GM12892 (cell line): ENCODE measurements around the gene OGFRL1.

Experiments used
- POLR2A ChIP-seq: IDR thresholded peaks from 2 replicates; pipeline ENCODE4 v1.6.1; 2011; ENCODE audit warnings: low read depth, low read length, control low read depth
- POLR2AphosphoS5 ChIP-seq: IDR thresholded peaks from 2 replicates; pipeline ENCODE4 v1.6.1; 2011; ENCODE audit warnings: low read depth, low read length, control low read depth
- TAF1 ChIP-seq: IDR thresholded peaks from 2 replicates; pipeline ENCODE4 v1.6.1; 2011; ENCODE audit warnings: low read depth, mild to moderate bottlenecking, control low read depth, low read length, borderline replicate concordance

- TF ChIP-seq POLR2A (no peak), TAF1 (no peak), POLR2AphosphoS5 (no peak)
Measured at GRCh38 chr6:71324194-71324785, 35.7 kb downstream of the OGFRL1 start.
